Measurements from ENCODE around the gene CHRM5.

Gene CHRM5

GRCh38 chr15:34038871-34039789 is 70.8 kb downstream of the CHRM5 start, which contains the start of gene AVEN:
Gene AVEN (minus strand): TSS chr15:34039204. CDS start chr15:34039046, 158 bp downstream.
- Histone ChIP-seq H3K4me3 (peak within 1 kb of the TSS; percentile 76), H3K27ac (peak within 1 kb of the TSS; percentile 86 to 92)
- no peak for DNase-seq (ENCODE audit: low spot score)
- no peak for TF ChIP-seq CTCF (IDR thresholded peaks at IDR 0.05)

GRCh38 chr15:34039790-34040113 is 71.5 kb downstream of the CHRM5 start:
- Histone ChIP-seq H3K27ac (peak overlapping the region in 1 of 2 donors; percentile 92), H3K4me3 (peak overlapping the region; percentile 76)
- TF ChIP-seq CTCF (IDR thresholded peaks at IDR 0.05): no peak
- no peak for DNase-seq (ENCODE audit: low spot score)

GRCh38 chr15:34043391-34043790 is 75.1 kb downstream of the CHRM5 start:
- no peak overlapping the region for H3K27ac ChIP-seq
- no peak for TF ChIP-seq CTCF (IDR thresholded peaks at IDR 0.05)
- no peak for DNase-seq (ENCODE audit: low spot score)
- no peak overlapping the region for H3K4me3 ChIP-seq

- H3K4me3 ChIP-seq: no peak overlapping the region
- DNase-seq (ENCODE audit: low spot score): no peak
- no peak for TF ChIP-seq CTCF (IDR thresholded peaks at IDR 0.05)
- no peak overlapping the region for H3K27ac ChIP-seq
These were observed 75.5 kb downstream of the CHRM5 start for GRCh38 chr15:34043813-34044212.

GRCh38 chr15:34046471-34047145 is 78.3 kb downstream of the CHRM5 start:
- no peak for TF ChIP-seq CTCF (IDR thresholded peaks at IDR 0.05)
- Histone ChIP-seq H3K4me3 (no peak overlapping the region), H3K27ac (no peak overlapping the region)
- DNase-seq (ENCODE audit: low spot score): no peak

GRCh38 chr15:34047893-34048775 is 79.8 kb downstream of the CHRM5 start:
- DNase-seq (ENCODE audit: low spot score): no peak
- Histone ChIP-seq H3K4me3 (no peak overlapping the region), H3K27ac (peak overlapping the region in 1 of 2 donors; percentile 44)
- no peak for TF ChIP-seq CTCF (IDR thresholded peaks at IDR 0.05)

Data from coronary artery (tissue), 2 donors.